Brain microvascular endothelial cell (primary cell): ENCODE data around the gene GPR156.

ENCODE experiments used
- DNase-seq: peaks from one replicate; pipeline ENCODE4 v3.0.0-alpha.2; 2020
- H3K27ac ChIP-seq: fragments of 250-450 bp; sonication (Bioruptor Pico); 2 replicates; pipeline ENCODE4 v1.5.1; 2020; ENCODE audit warnings: mild to moderate bottlenecking, moderate library complexity
- H3K27me3 ChIP-seq: fragments of 250-450 bp; sonication (Bioruptor Pico); replicated peaks from 2 replicates; pipeline ENCODE4 v1.5.1; 2020; ENCODE audit warnings: mild to moderate bottlenecking
- H3K36me3 ChIP-seq: fragments of 250-450 bp; sonication (Bioruptor Pico); replicated peaks from 2 replicates; pipeline ENCODE4 v1.5.1; 2020; ENCODE audit warnings: mild to moderate bottlenecking
- H3K4me3 ChIP-seq: 2 replicates; pipeline ENCODE4 v1.5.1; 2011; ENCODE audit warnings: low read depth, mild to moderate bottlenecking, control low read depth, low read length, moderate library complexity
- CTCF ChIP-seq: IDR thresholded peaks from 2 replicates; pipeline ENCODE4 v1.5.1; 2011; ENCODE audit warnings: low read depth, mild to moderate bottlenecking, moderate library complexity, low read length, control low read depth, inconsistent platforms; ENCODE audit errors: missing control alignments
- in situ Hi-C: cut with HindIII; loops from 2 replicates; pipeline ENCODE4 v1.10.0; 2017; ENCODE audit warnings: low sequenced_read_pairs, low pct_ligation_motif_present

Gene GPR156

GRCh38 chr3:120142236-120142635 is 142.8 kb downstream of the GPR156 start:
- in situ Hi-C loops = no loop called here
- Histone ChIP-seq H3K27ac (no peak overlapping the region), H3K4me3 (no peak overlapping the region)

GRCh38 chr3:120140098-120140742 is 144.8 kb downstream of the GPR156 start:
- H3K4me3 ChIP-seq = no peak overlapping the region
- DNase-seq = no peak
- no peaks in the 10 kb centered on the region for H3K36me3 ChIP-seq
- in situ Hi-C loops = no loop called here
- no peak overlapping the region for H3K27ac ChIP-seq
- no peak for TF ChIP-seq CTCF
- no peaks in the 10 kb centered on the region for H3K27me3 ChIP-seq

More at GRCh38 chr3:120142236-120142635, 142.8 kb downstream of the GPR156 start:
- no peaks in the 10 kb centered on the region for H3K27me3 ChIP-seq
- no peak for DNase-seq
- no peaks in the 10 kb centered on the region for H3K36me3 ChIP-seq
- TF ChIP-seq CTCF = no peak

GRCh38 chr3:120139140-120139539 is 145.9 kb downstream of the GPR156 start:
- in situ Hi-C loops = no loop called here
- no peak overlapping the region for H3K4me3 ChIP-seq
- no peak overlapping the region for H3K27ac ChIP-seq

GRCh38 chr3:120137548-120137947 is 147.5 kb downstream of the GPR156 start:
- H3K27me3 ChIP-seq = no peaks in the 10 kb centered on the region
- TF ChIP-seq CTCF = peak; percentile 6
- no peak for DNase-seq
- no peaks in the 10 kb centered on the region for H3K36me3 ChIP-seq
- H3K4me3 ChIP-seq = no peak overlapping the region
- no peak overlapping the region for H3K27ac ChIP-seq
- in situ Hi-C loops = no loop called here

More at GRCh38 chr3:120139140-120139539, 145.9 kb downstream of the GPR156 start:
- Histone ChIP-seq H3K27me3 (no peaks in the 10 kb centered on the region), H3K36me3 (no peaks in the 10 kb centered on the region)
- DNase-seq = no peak
- no peak for TF ChIP-seq CTCF

- no peak for DNase-seq
- no peak overlapping the region for H3K27ac ChIP-seq
- no peaks in the 10 kb centered on the region for H3K36me3 ChIP-seq
- TF ChIP-seq CTCF = no peak
- H3K4me3 ChIP-seq = no peak overlapping the region
- H3K27me3 ChIP-seq = no peaks in the 10 kb centered on the region
- in situ Hi-C loops = no loop called here
Observed at GRCh38 chr3:120130656-120131055, 154.4 kb downstream of the GPR156 start.
